WTC11 (cell line): ENCODE measurements around the gene GANAB. TPM values are rescaled to one million over a fixed set of nuclear protein-coding genes. Genes with fewer than 3 reads are reported as not detected.

Experiments
- ATAC-seq: fragments of 200-7000 bp; cut with Tn5 transposase; 2 replicates; pipeline ENCODE4 v1.10.0; 2021; ENCODE audit warnings: mild to moderate bottlenecking, moderate library complexity
- Bru-seq: library from RNA; stranded (reverse); fragments of 400-500 nt; gene quantifications from one replicate; lab custom pipeline; 2021; lab: Mats Ljungman, UMichigan
- CTCF ChIA-PET: fragments of 300-600 bp; sonication (Branson Sonifier 250); formaldehyde crosslinking; loops from one replicate; lab custom pipeline; 2021; ENCODE audit warnings: antibody characterized with exemption; lab: Charles Lee
- POLR2A ChIA-PET: fragments of 350-600 bp; sonication (Branson Sonifier 250); formaldehyde crosslinking; loops from one replicate; lab custom pipeline; 2021; ENCODE audit warnings: antibody characterized with exemption; lab: Charles Lee
- DNase-seq: peaks from one replicate; pipeline ENCODE4 v3.0.0; 2021; ENCODE audit warnings: low spot score
- H3K27ac Mint-ChIP-seq: 2 replicates; pipeline ENCODE4 v1.8.0; 2021; ENCODE audit warnings: mixed read lengths
- H3K27me3 Mint-ChIP-seq: 2 replicates; pipeline ENCODE4 v1.8.0; 2021; ENCODE audit warnings: low read depth, mild to moderate bottlenecking, moderate library complexity, mixed read lengths
- H3K36me3 Mint-ChIP-seq: 2 replicates; pipeline ENCODE4 v1.8.0; 2021; ENCODE audit warnings: mixed read lengths
- H3K4me1 Mint-ChIP-seq: 2 replicates; pipeline ENCODE4 v1.8.0; 2022; ENCODE audit warnings: mixed read lengths
- H3K4me3 Mint-ChIP-seq: 2 replicates; pipeline ENCODE4 v1.8.0; 2021; ENCODE audit warnings: mild to moderate bottlenecking, moderate library complexity, mixed read lengths
- H3K9me3 Mint-ChIP-seq: 2 replicates; pipeline ENCODE4 v1.8.0; 2021; ENCODE audit warnings: mixed read lengths
- AFF4 ChIP-seq: sonication (generic); formaldehyde crosslinking; IDR thresholded peaks from 2 replicates; pipeline ENCODE4 v1.8.1; 2023; ENCODE audit warnings: mild to moderate bottlenecking, missing genetic modification reagents, borderline replicate concordance
- AR ChIP-seq: fragments of 250-450 bp; sonication (Bioruptor Pico); IDR thresholded peaks from 2 replicates; pipeline ENCODE4 v1.9.0; 2021; ENCODE audit warnings: mild to moderate bottlenecking
- ARID4B ChIP-seq: sonication (generic); formaldehyde crosslinking; IDR thresholded peaks from 2 replicates; pipeline ENCODE4 v1.8.0; 2023; ENCODE audit warnings: missing genetic modification reagents, mild to moderate bottlenecking, borderline replicate concordance
- CREM ChIP-seq: sonication (generic); formaldehyde crosslinking; IDR thresholded peaks from 2 replicates; pipeline ENCODE4 v1.8.1; 2022; ENCODE audit warnings: mild to moderate bottlenecking, missing genetic modification reagents, moderate library complexity
- E2F5 ChIP-seq: sonication (generic); formaldehyde crosslinking; IDR thresholded peaks from 2 replicates; pipeline ENCODE4 v1.8.1; 2022; ENCODE audit warnings: mild to moderate bottlenecking, moderate library complexity, missing genetic modification reagents
- ESRRA ChIP-seq: sonication (generic); formaldehyde crosslinking; IDR thresholded peaks from 2 replicates; pipeline ENCODE4 v1.8.1; 2022; ENCODE audit warnings: mild to moderate bottlenecking, missing genetic modification reagents, borderline replicate concordance
- GTF2I ChIP-seq: fragments of 250-450 bp; sonication (Bioruptor Pico); conservative IDR thresholded peaks from 2 replicates; pipeline ENCODE4 v1.4.0; 2021; ENCODE audit warnings: mild to moderate bottlenecking
- KAT7 ChIP-seq: sonication (generic); formaldehyde crosslinking; IDR thresholded peaks from 2 replicates; pipeline ENCODE4 v1.8.1; 2023; ENCODE audit warnings: missing genetic modification reagents, mild to moderate bottlenecking, borderline replicate concordance
- MLX ChIP-seq: sonication (generic); formaldehyde crosslinking; IDR thresholded peaks from 2 replicates; pipeline ENCODE4 v1.8.1; 2023; ENCODE audit warnings: mild to moderate bottlenecking, missing genetic modification reagents, moderate library complexity
- NFYB ChIP-seq: sonication (generic); formaldehyde crosslinking; conservative IDR thresholded peaks from 2 replicates; pipeline ENCODE4 v1.8.0; 2022; ENCODE audit warnings: low read depth, missing genetic modification reagents
- TEAD1 ChIP-seq: sonication (generic); formaldehyde crosslinking; IDR thresholded peaks from 2 replicates; pipeline ENCODE4 v1.8.0; 2022; ENCODE audit warnings: mild to moderate bottlenecking, missing genetic modification reagents
- ZNF232 ChIP-seq: sonication (generic); formaldehyde crosslinking; IDR thresholded peaks from 2 replicates; pipeline ENCODE4 v1.8.0; 2022; ENCODE audit warnings: mild to moderate bottlenecking, missing genetic modification reagents
- ZNF512 ChIP-seq: sonication (generic); formaldehyde crosslinking; IDR thresholded peaks from 2 replicates; pipeline ENCODE4 v1.8.1; 2022; ENCODE audit warnings: missing genetic modification reagents, borderline replicate concordance
- ZSCAN18 ChIP-seq: fragments of 250-450 bp; sonication (Bioruptor Pico); IDR thresholded peaks from 2 replicates; pipeline ENCODE4 v2.1.2; 2022; ENCODE audit warnings: mild to moderate bottlenecking, moderate library complexity
- long read RNA-seq, 3 experiments: library from RNA in 1 of 3; library from capped mRNA in 1 of 3; library from polyadenylated mRNA in 1 of 3; unstranded in 2 of 3; stranded (forward) in 1 of 3; transcript quantifications; one replicate each; pipeline ENCODE4 v2.0.0, GENCODE V29; 2021
- total RNA-seq: library from RNA; stranded (reverse); gene quantifications from 3 replicates; pipeline ENCODE4 v1.2.3, GENCODE V29; 2021

Gene GANAB
- 323 to 350 TPM (median 327 TPM) in 3 replicates for total RNA-seq
- Bru-seq, nascent RNA: percentile 85 among the genes with signal in this experiment
- long read RNA-seq, experiment 1, transcript GANAB-201 (25 exons, 3,906 nt): minor isoform, 98 of 988 reads
- long read RNA-seq, experiment 1, transcript GANAB-217 (25 exons, 3,846 nt): minor isoform, 9 of 988 reads
- long read RNA-seq, experiment 1, transcript GANAB-208 (4 exons, 608 nt): minor isoform, 8 of 988 reads
- long read RNA-seq, experiment 1, transcript GANAB-202 (24 exons, 3,608 nt): major isoform, 496 of 988 reads
- long read RNA-seq, experiment 1, partial matches to known transcripts: 257 of 988 reads
- long read RNA-seq, experiment 1, other reads (novel, unspliced or antisense): 114 of 988 reads
- long read RNA-seq, experiment 2, transcript GANAB-201 (25 exons, 3,906 nt): minor isoform, 11 of 433 reads
- long read RNA-seq, experiment 2, transcript GANAB-202 (24 exons, 3,608 nt): major isoform, 50 of 433 reads
- long read RNA-seq, experiment 2, partial matches to known transcripts: 155 of 433 reads
- long read RNA-seq, experiment 2, other reads (novel, unspliced or antisense): 211 of 433 reads
- long read RNA-seq, experiment 3, partial matches to known transcripts: 27 of 31 reads
- long read RNA-seq, experiment 3, other reads (novel, unspliced or antisense): 1 of 31 reads

GRCh38 chr11:62645946-62646824, at the start of gene GANAB:
GANAB (minus strand) TSS chr11:62646613; CDS start chr11:62646599, 14 bp downstream.
- DNase-seq (peak; percentile 99), ATAC-seq (peak; percentile 98)
- CTCF ChIA-PET: interaction anchor here (0.6 to 2.2 kb wide), 11 partner anchors 9 to 222 kb away, joined by 3 to 7 read pairs (median 3); partner anchors contain the start of genes BSCL2, C11orf98, CSKMT and GNG3
- Mint-ChIP-seq H3K27ac (peak within 1 kb of the TSS; percentile 96), H3K27me3 (no peaks in the 10 kb centered on the region), H3K4me3 (peak within 1 kb of the TSS; percentile 99), H3K9me3 (no peaks in the 10 kb centered on the region), H3K4me1 (peaks cover 10% of the 10 kb centered on the region), H3K36me3 (peaks cover 36% of the 10 kb centered on the region)
- POLR2A ChIA-PET: interaction anchor here (0.6 to 6.3 kb wide), 9 partner anchors 19 to 270 kb away, joined by 3 to 42 read pairs (median 5); partner anchors contain the start of genes B3GAT3, C11orf98, CSKMT and EEF1G
- no peak for TF ChIP-seq ZSCAN18
- no peak for TF ChIP-seq ZNF232 (CRISPR knock-in tag)
- peak; percentile 44; the same call in 1 of the 2 replicates for TF ChIP-seq ARID4B
- no peak for TF ChIP-seq AFF4 (CRISPR knock-in tag)
- TF ChIP-seq MLX (CRISPR knock-in tag): no peak
- no peak; the same call in 1 of the 2 replicates for TF ChIP-seq ESRRA
- TF ChIP-seq NFYB (CRISPR knock-in tag): peak; percentile 58
- TF ChIP-seq GTF2I (CRISPR knock-in tag): no peak
- TF ChIP-seq CREM (CRISPR knock-in tag): peak; percentile 66; the same call in 1 of the 2 replicates
- peak; percentile 61; the same call in 1 of the 2 replicates for TF ChIP-seq KAT7 (CRISPR knock-in tag)
- TF ChIP-seq TEAD1 (CRISPR knock-in tag): peak; percentile 87
- TF ChIP-seq E2F5 (CRISPR knock-in tag): peak; percentile 79; the same call in 1 of the 2 replicates
- TF ChIP-seq AR (CRISPR knock-in tag): no peak
- TF ChIP-seq ZNF512 (CRISPR knock-in tag): no peak
